A549 treated with RU486 at 1 μM for 4 hours (cell line): ENCODE measurements around the gene FAM216B. TPM values are rescaled to one million over a fixed set of nuclear protein-coding genes. Genes with fewer than 3 reads are reported as not detected.

Source experiments
- total RNA-seq: library from RNA; stranded (reverse); fragments of 200-300 nt; extraction: Qiagen RNA extraction; gene quantifications from 5 replicates; pipeline ENCODE4 v1.2.3, GENCODE V29; 2022; ENCODE audit warnings: low read depth

The FAM216B gene
- total RNA-seq = not detected in 5 replicates

GRCh38 chr13:42781352-42781751 lies at the start of gene FAM216B:
Gene FAM216B (plus strand): TSS chr13:42781584. CDS start chr13:42784068, 2,484 bp downstream.

Other genes starting within 250 kb of the FAM216B start
- gene TNFSF11, start 207.4 kb upstream of the FAM216B start, total RNA-seq = not detected in 5 replicates
- 0.10 TPM in 1 of 5 replicates, not detected in the others for gene EPSTI1, start 210.7 kb downstream of the FAM216B start, total RNA-seq
- gene DNAJC15, start 242.0 kb downstream of the FAM216B start, total RNA-seq = 0.01 to 0.03 TPM (median 0.02 TPM) in 3 of 5 replicates, not detected in the others